Measurements from ENCODE around the gene RPTOR. TPM values are rescaled to one million over a fixed set of nuclear protein-coding genes. Genes with fewer than 3 reads are reported as not detected.

The RPTOR gene
- polyA plus RNA-seq, 1 of the 3 experiments (the other 2 are of a cell fraction), result 14.9 TPM

DNA sequence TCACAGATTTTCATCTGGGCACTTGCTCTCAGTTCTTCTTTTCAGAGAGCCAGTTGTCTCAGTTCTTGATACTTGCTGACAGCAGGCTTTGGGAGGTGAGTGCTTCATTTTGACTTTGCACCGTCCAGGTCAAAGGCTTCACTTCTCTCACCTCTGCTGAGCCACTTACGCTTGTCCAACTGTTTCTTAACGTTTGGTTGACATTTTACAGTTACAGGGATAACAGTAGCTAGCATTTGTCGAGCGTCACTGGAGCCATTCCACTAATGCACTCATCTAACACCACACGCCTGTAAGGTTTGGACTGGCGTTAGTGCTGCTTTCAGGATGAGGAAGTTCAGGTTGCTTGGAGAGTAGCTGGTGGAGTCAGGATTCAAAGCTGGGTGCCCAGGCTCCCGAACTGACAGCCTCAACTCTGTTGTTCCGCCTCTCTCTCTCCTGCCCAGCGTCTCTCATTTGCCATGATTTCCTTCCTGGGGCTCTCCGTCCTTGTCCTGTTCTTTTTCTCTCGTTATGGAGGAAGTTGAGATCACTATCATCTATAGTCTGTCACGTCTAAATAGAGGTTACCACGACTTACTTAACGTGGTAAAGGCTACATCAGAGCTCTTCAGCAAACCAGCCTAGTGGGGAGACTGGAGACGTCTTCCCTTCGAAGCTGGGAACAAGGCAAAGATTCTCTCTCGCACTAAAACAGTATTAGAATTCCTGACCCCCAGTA is 220.8 kb downstream of the RPTOR start:
- Histone ChIP-seq H3K9me3 (no peaks in the 10 kb centered on the region), H3K79me2 (ENCODE audit: insufficient read depth) (no peaks in the 10 kb centered on the region), H4K20me1 (ENCODE audit: insufficient read depth) (no peaks in the 10 kb centered on the region), H3K9ac (no peak overlapping the region), H3K36me3 (replicated peaks in 1 of 2; ENCODE audit: control insufficient read depth in 1 of 2, insufficient read depth in 2 of 2, low read length in 1 of 2) (peaks cover 0 to 3% of the 10 kb centered on the region in 2 experiments), H3K4me1 (ENCODE audit: control insufficient read depth in 1 of 2, insufficient read depth in 2 of 2, low read depth in 1 of 2, low read length in 1 of 2) (peaks cover 8 to 18% of the 10 kb centered on the region in 2 experiments), H3K4me3 (ENCODE audit: low read depth in 2 of 2, low read length in 1 of 2) (no peak overlapping the region), H3K27me3 (ENCODE audit: insufficient read depth) (no peaks in the 10 kb centered on the region), H3F3A (replicated peaks; ENCODE audit: insufficient read depth) (peaks cover 19% of the 10 kb centered on the region), H3K9me2 (no peaks in the 10 kb centered on the region), H3K27ac (ENCODE audit: low read depth in 2 of 2, low read length in 1 of 2) (no peak overlapping the region), H3K4me2 (no peak overlapping the region), H2AFZ (ENCODE audit: low read depth) (no peak overlapping the region)
- ChIA-PET CTCF (interaction anchor here (1.4 kb wide), 1 partner anchor 10 kb away, joined by 5 read pairs; no protein-coding TSS in a partner anchor), POLR2A (no interaction called here)
- 90% methylated on average over 18 of the region's 18 CpGs for WGBS (ENCODE audit: low lambda C conversion rate)
- TF ChIP-seq NFIC (IDR thresholded peaks at IDR 0.05; ENCODE audit: borderline replicate concordance), result no peak
- TF ChIP-seq POLR2AphosphoS5 (IDR thresholded peaks at IDR 0.05; ENCODE audit: low read depth, low read length), result no peak
- DNase-seq, result no peak

DNA sequence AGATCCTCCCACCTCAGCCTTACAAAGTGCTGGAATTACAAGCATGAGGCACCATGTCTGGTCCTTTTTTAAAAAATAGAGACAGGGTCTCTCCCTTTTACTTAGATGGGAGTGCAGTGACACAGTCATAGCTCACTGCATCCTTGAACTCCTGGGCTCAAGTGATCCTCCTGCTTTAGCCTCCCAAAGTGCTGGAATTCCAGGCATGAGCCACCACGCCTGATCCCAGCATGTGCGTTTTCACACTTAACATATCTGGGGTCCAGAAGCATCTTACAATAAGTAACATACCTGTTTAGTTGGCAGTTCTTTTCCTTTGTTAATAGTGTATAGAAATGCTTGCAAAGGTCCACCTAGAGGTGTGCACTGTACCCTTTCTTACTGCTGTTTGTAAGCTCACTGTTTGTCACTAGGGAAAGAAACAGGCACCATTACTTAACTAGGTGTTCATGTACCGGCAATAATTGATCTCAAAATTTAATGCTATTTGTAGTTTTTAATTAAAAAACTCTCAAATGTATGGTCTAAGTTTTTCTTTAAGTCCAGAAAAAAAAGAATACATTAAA is 221.7 kb downstream of the RPTOR start:
- no peak overlapping the region for H2AFZ ChIP-seq (ENCODE audit: low read depth)
- POLR2A ChIA-PET, result no interaction called here
- H3K4me3 ChIP-seq (ENCODE audit: low read depth in 2 of 2, low read length in 1 of 2), result no peak overlapping the region
- WGBS (ENCODE audit: low lambda C conversion rate), result 97% methylated on average over 3 of the region's 3 CpGs
- H3K27me3 ChIP-seq (ENCODE audit: insufficient read depth), result no peaks in the 10 kb centered on the region
- no peak overlapping the region for H3K27ac ChIP-seq (ENCODE audit: low read depth in 2 of 2, low read length in 1 of 2)
- no peaks in the 10 kb centered on the region for H3K9me2 ChIP-seq
- H4K20me1 ChIP-seq (ENCODE audit: insufficient read depth), result no peaks in the 10 kb centered on the region
- CTCF ChIA-PET, result interaction anchor here (1.1 to 1.4 kb wide), 2 partner anchors 9 to 133 kb away, joined by 4 to 5 read pairs; no protein-coding TSS in a partner anchor
- H3F3A ChIP-seq (replicated peaks; ENCODE audit: insufficient read depth), result peaks cover 13% of the 10 kb centered on the region
- no peak overlapping the region for H3K9ac ChIP-seq
- H3K9me3 ChIP-seq, result no peaks in the 10 kb centered on the region
- peaks cover 8 to 10% of the 10 kb centered on the region in 2 experiments for H3K4me1 ChIP-seq (ENCODE audit: control insufficient read depth in 1 of 2, insufficient read depth in 2 of 2, low read depth in 1 of 2, low read length in 1 of 2)
- H3K36me3 ChIP-seq (replicated peaks in 1 of 2; ENCODE audit: control insufficient read depth in 1 of 2, insufficient read depth in 2 of 2, low read length in 1 of 2), result peaks cover 0 to 7% of the 10 kb centered on the region in 2 experiments
- no peak overlapping the region for H3K4me2 ChIP-seq
- no peaks in the 10 kb centered on the region for H3K79me2 ChIP-seq (ENCODE audit: insufficient read depth)
- TF ChIP-seq ELF1 (IDR thresholded peaks at IDR 0.05), result no peak
- TF ChIP-seq FOSL2 (IDR thresholded peaks at IDR 0.05; ENCODE audit: borderline replicate concordance, low read depth), result no peak
- no peak for TF ChIP-seq RCOR1 (IDR thresholded peaks at IDR 0.05; ENCODE audit: low read length)
- TF ChIP-seq NFIC (IDR thresholded peaks at IDR 0.05; ENCODE audit: borderline replicate concordance), result no peak
- TF ChIP-seq, protein P1, sequence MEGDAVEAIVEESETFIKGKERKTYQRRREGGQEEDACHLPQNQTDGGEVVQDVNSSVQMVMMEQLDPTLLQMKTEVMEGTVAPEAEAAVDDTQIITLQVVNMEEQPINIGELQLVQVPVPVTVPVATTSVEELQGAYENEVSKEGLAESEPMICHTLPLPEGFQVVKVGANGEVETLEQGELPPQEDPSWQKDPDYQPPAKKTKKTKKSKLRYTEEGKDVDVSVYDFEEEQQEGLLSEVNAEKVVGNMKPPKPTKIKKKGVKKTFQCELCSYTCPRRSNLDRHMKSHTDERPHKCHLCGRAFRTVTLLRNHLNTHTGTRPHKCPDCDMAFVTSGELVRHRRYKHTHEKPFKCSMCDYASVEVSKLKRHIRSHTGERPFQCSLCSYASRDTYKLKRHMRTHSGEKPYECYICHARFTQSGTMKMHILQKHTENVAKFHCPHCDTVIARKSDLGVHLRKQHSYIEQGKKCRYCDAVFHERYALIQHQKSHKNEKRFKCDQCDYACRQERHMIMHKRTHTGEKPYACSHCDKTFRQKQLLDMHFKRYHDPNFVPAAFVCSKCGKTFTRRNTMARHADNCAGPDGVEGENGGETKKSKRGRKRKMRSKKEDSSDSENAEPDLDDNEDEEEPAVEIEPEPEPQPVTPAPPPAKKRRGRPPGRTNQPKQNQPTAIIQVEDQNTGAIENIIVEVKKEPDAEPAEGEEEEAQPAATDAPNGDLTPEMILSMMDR (IDR thresholded peaks at IDR 0.05), result no peak
- TF ChIP-seq, protein P2, sequence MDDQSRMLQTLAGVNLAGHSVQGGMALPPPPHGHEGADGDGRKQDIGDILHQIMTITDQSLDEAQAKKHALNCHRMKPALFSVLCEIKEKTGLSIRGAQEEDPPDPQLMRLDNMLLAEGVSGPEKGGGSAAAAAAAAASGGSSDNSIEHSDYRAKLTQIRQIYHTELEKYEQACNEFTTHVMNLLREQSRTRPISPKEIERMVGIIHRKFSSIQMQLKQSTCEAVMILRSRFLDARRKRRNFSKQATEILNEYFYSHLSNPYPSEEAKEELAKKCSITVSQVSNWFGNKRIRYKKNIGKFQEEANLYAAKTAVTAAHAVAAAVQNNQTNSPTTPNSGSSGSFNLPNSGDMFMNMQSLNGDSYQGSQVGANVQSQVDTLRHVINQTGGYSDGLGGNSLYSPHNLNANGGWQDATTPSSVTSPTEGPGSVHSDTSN (IDR thresholded peaks at IDR 0.05), result no peak
- no peak for TF ChIP-seq YY1 (IDR thresholded peaks at IDR 0.05; ENCODE audit: low read depth)
- TF ChIP-seq SMC3 (IDR thresholded peaks at IDR 0.05; ENCODE audit: low read depth, low read length), result no peak
- DNase-seq, result no peak
